Left renal cortex interstitium (tissue), 4 donors: ENCODE data around the gene PCSK5. TPM values are rescaled to one million over a fixed set of nuclear protein-coding genes. Genes with fewer than 3 reads are reported as not detected.

ENCODE experiments used
- DNase-seq, 4 donors: peaks; one replicate each; pipeline ENCODE4 v3.0.0-alpha.2; 2013; ENCODE audit warnings: low read depth in 4 of 4, low spot score in 2 of 4, missing footprints in 1 of 4
- polyA plus RNA-seq, 4 donors: library from polyadenylated mRNA; unstranded; fragments of 120-200 nt; gene quantifications; one replicate each; pipeline ENCODE4 v1.2.1, GENCODE V29; 2013; ENCODE audit not compliant: insufficient read length in 4 of 4

The PCSK5 gene
- polyA plus RNA-seq, 4 donors, result 11.8 to 21.1 (median 14.7) TPM

GRCh38 chr9:76162751-76163500 lies 272.5 kb downstream of the PCSK5 start:
- no peak for DNase-seq

- DNase-seq, result no peak
Observed at GRCh38 chr9:76166526-76166925, 276.1 kb downstream of the PCSK5 start.

GRCh38 chr9:76176171-76176570 lies 285.7 kb downstream of the PCSK5 start:
- no peak for DNase-seq

- DNase-seq, result no peak
Observed at GRCh38 chr9:76177931-76178330, 287.5 kb downstream of the PCSK5 start.

- DNase-seq, result no peak
Observed at GRCh38 chr9:76180541-76180940, 290.1 kb downstream of the PCSK5 start.

GRCh38 chr9:76181020-76181641 lies 290.7 kb downstream of the PCSK5 start:
- no peak for DNase-seq

- DNase-seq, result no peak
Observed at GRCh38 chr9:76181781-76182180, 291.3 kb downstream of the PCSK5 start.

GRCh38 chr9:76185432-76185831 lies 295.0 kb downstream of the PCSK5 start:
- DNase-seq, result no peak

GRCh38 chr9:76188286-76188685 lies 297.8 kb downstream of the PCSK5 start:
- DNase-seq, result no peak

GRCh38 chr9:76188905-76189304 lies 298.4 kb downstream of the PCSK5 start:
- DNase-seq, result no peak

- DNase-seq, result no peak
Observed at GRCh38 chr9:76191493-76191892, 301.0 kb downstream of the PCSK5 start.

GRCh38 chr9:76192013-76192412 lies 301.5 kb downstream of the PCSK5 start:
- no peak for DNase-seq

GRCh38 chr9:76194896-76195295 lies 304.4 kb downstream of the PCSK5 start:
- no peak for DNase-seq

GRCh38 chr9:76198336-76198735 lies 307.9 kb downstream of the PCSK5 start:
- no peak for DNase-seq

GRCh38 chr9:76200315-76200714 lies 309.8 kb downstream of the PCSK5 start:
- DNase-seq, result no peak

- DNase-seq, result no peak
Observed at GRCh38 chr9:76200745-76201144, 310.3 kb downstream of the PCSK5 start.

GRCh38 chr9:76203373-76203772 lies 312.9 kb downstream of the PCSK5 start:
- no peak for DNase-seq

GRCh38 chr9:76206821-76207220 lies 316.3 kb downstream of the PCSK5 start:
- DNase-seq, result no peak

- no peak for DNase-seq
Observed at GRCh38 chr9:76213751-76214150, 323.3 kb downstream of the PCSK5 start.

GRCh38 chr9:76215066-76215465 lies 324.6 kb downstream of the PCSK5 start:
- DNase-seq, result no peak

- no peak for DNase-seq
Observed at GRCh38 chr9:76216161-76216649, 325.7 kb downstream of the PCSK5 start.
